OCI-M2 (cell line): ENCODE measurements around the gene SPACA1.
"Not testable (repeated sequence)": the region's sequence is repeated elsewhere in the genome, so short reads cannot be mapped to it uniquely, and the experiment has no call there.

Experiments
- DNase-seq: peaks from one replicate; lab custom pipeline; 2025; ENCODE audit not compliant: unreplicated experiment; lab: John Stamatoyannopoulos, UW

The SPACA1 gene

GRCh38 chr6:88047510-88048150 is at the start of gene SPACA1:
Gene SPACA1 (plus strand): TSS chr6:88047841. CDS start chr6:88047906, 65 bp downstream.
- DNase-seq, result no peak

- no peak for DNase-seq
Measured at GRCh38 chr6:88000713-88001112, 46.9 kb upstream of the SPACA1 start.

- not testable (repeated sequence) for DNase-seq
Measured at GRCh38 chr6:88001279-88001678, 46.4 kb upstream of the SPACA1 start.

GRCh38 chr6:88004707-88005106 is 42.9 kb upstream of the SPACA1 start:
- DNase-seq, result no peak

GRCh38 chr6:88006557-88006956 is 41.1 kb upstream of the SPACA1 start:
- DNase-seq, result no peak

GRCh38 chr6:88008411-88008810 is 39.2 kb upstream of the SPACA1 start:
- no peak for DNase-seq

GRCh38 chr6:88008831-88009231 is 38.8 kb upstream of the SPACA1 start:
- DNase-seq, result no peak

- DNase-seq, result no peak
Measured at GRCh38 chr6:88013015-88013414, 34.6 kb upstream of the SPACA1 start.

GRCh38 chr6:88013554-88013953 is 34.1 kb upstream of the SPACA1 start:
- no peak for DNase-seq

- DNase-seq, result no peak
Measured at GRCh38 chr6:88020439-88020838, 27.2 kb upstream of the SPACA1 start.

- DNase-seq, result no peak
Measured at GRCh38 chr6:88024696-88025095, 22.9 kb upstream of the SPACA1 start.

- DNase-seq, result no peak
Measured at GRCh38 chr6:88031550-88031949, 16.1 kb upstream of the SPACA1 start.

GRCh38 chr6:88044530-88044929 is 3.1 kb upstream of the SPACA1 start:
- no peak for DNase-seq

- no peak for DNase-seq
Measured at GRCh38 chr6:88045521-88046136, 2.0 kb upstream of the SPACA1 start.

GRCh38 chr6:88048578-88048977 is 937 bp downstream of the SPACA1 start:
- DNase-seq, result no peak

- DNase-seq, result no peak
Measured at GRCh38 chr6:88050140-88050818, 2.6 kb downstream of the SPACA1 start.

- no peak for DNase-seq
Measured at GRCh38 chr6:88059191-88059590, 11.6 kb downstream of the SPACA1 start.

GRCh38 chr6:88062376-88062775 is 14.7 kb downstream of the SPACA1 start:
- DNase-seq, result no peak

GRCh38 chr6:88072462-88072861 is 24.8 kb downstream of the SPACA1 start:
- no peak for DNase-seq

- no peak for DNase-seq
Measured at GRCh38 chr6:88074791-88075190, 27.1 kb downstream of the SPACA1 start.

- DNase-seq, result no peak
Measured at GRCh38 chr6:88077305-88077704, 29.7 kb downstream of the SPACA1 start.

- DNase-seq, result no peak
Measured at GRCh38 chr6:88086792-88087191, 39.2 kb downstream of the SPACA1 start.
